Measurements from ENCODE around the gene MELTF.

Gene MELTF

GRCh38 chr3:196965112-196965803 is 64.4 kb downstream of the MELTF start:
- TF ChIP-seq ZNF384 (IDR thresholded peaks at IDR 0.05) (no peak), NFRKB (IDR thresholded peaks at IDR 0.05) (no peak), ELF4 (IDR thresholded peaks at IDR 0.05) (no peak), ARNT (IDR thresholded peaks at IDR 0.05) (no peak), CTBP1 (IDR thresholded peaks at IDR 0.05; ENCODE audit: borderline replicate concordance) (no peak), PKNOX1 (IDR thresholded peaks at IDR 0.05) (no peak), SP1 (IDR thresholded peaks at IDR 0.05) (no peak), FOXA1 (IDR thresholded peaks at IDR 0.05) (no peak), BHLHE40 (IDR thresholded peaks at IDR 0.05; ENCODE audit: borderline replicate concordance) (no peak), L3MBTL2 (conservative IDR thresholded peaks at IDR 0.05) (no peak), TARDBP (IDR thresholded peaks at IDR 0.05) (no peak), FOXM1 (IDR thresholded peaks at IDR 0.05; ENCODE audit: borderline replicate concordance) (no peak), SUZ12 (IDR thresholded peaks at IDR 0.05) (no peak), HDGF (IDR thresholded peaks at IDR 0.05; ENCODE audit: borderline replicate concordance) (no peak), LEF1 (IDR thresholded peaks at IDR 0.05; ENCODE audit: borderline replicate concordance) (no peak), FOXK2 (IDR thresholded peaks at IDR 0.05) (no peak)
- no peak for DNase-seq (ENCODE audit: extremely low spot score)
- CTCF ChIA-PET = no interaction called here
- POLR2A ChIA-PET = no interaction called here

- TF ChIP-seq BHLHE40 (IDR thresholded peaks at IDR 0.05; ENCODE audit: borderline replicate concordance) (no peak), ZNF384 (IDR thresholded peaks at IDR 0.05) (no peak), NFRKB (IDR thresholded peaks at IDR 0.05) (no peak), CTBP1 (IDR thresholded peaks at IDR 0.05; ENCODE audit: borderline replicate concordance) (no peak), ARNT (IDR thresholded peaks at IDR 0.05) (no peak), FOXK2 (IDR thresholded peaks at IDR 0.05) (no peak), L3MBTL2 (conservative IDR thresholded peaks at IDR 0.05) (no peak), FOXM1 (IDR thresholded peaks at IDR 0.05; ENCODE audit: borderline replicate concordance) (no peak), HDGF (IDR thresholded peaks at IDR 0.05; ENCODE audit: borderline replicate concordance) (no peak), SUZ12 (IDR thresholded peaks at IDR 0.05) (no peak), LEF1 (IDR thresholded peaks at IDR 0.05; ENCODE audit: borderline replicate concordance) (no peak), TARDBP (IDR thresholded peaks at IDR 0.05) (no peak)
- no peak for DNase-seq (ENCODE audit: extremely low spot score)
- CTCF ChIA-PET = no interaction called here
- POLR2A ChIA-PET = no interaction called here
Observed at GRCh38 chr3:196963631-196963953, 66.0 kb downstream of the MELTF start.

DNA sequence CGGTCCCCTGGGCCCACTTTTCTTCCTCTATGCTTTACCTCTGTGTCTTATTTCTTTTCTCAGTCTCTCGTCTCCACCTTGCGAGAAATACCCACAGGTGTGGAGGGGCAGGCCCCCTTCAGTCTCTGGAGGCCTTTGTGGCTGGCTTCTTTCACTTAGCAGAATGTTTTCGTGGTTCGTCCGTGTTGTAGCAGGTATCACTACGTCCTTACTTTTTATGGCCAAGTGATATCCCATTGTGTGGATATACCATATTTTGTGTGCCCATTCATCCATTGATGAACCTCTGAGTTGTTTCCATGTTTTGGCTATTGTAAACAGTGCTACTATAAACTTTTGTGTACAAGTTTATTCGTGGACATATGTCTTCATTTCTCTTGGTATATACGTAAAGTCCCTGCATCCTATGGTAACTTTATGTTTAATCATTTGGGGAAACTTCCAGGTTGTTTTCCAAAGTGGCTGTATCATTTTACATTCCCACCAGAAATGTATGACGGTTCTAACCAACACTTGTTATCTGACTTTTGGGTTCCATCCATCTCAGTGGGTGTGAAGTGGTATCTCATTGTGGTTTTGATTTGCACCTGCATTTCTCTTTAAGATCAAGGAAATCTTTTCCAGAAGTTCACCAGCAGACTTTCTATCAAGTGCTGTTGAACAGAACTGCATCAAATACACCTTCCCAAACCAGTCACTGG is 66.5 kb downstream of the MELTF start:
- ChIA-PET POLR2A (no interaction called here), CTCF (no interaction called here)
- no peak for DNase-seq (ENCODE audit: extremely low spot score)
- TF ChIP-seq TARDBP (IDR thresholded peaks at IDR 0.05) = no peak
- TF ChIP-seq PKNOX1 (IDR thresholded peaks at IDR 0.05) = no peak
- TF ChIP-seq SP1 (IDR thresholded peaks at IDR 0.05) = no peak
- TF ChIP-seq L3MBTL2 (conservative IDR thresholded peaks at IDR 0.05) = no peak
- no peak for TF ChIP-seq ARNT (IDR thresholded peaks at IDR 0.05)
- no peak for TF ChIP-seq BHLHE40 (IDR thresholded peaks at IDR 0.05; ENCODE audit: borderline replicate concordance)
- TF ChIP-seq SUZ12 (IDR thresholded peaks at IDR 0.05) = no peak
- no peak for TF ChIP-seq LEF1 (IDR thresholded peaks at IDR 0.05; ENCODE audit: borderline replicate concordance)
- TF ChIP-seq ELF4 (IDR thresholded peaks at IDR 0.05) = no peak
- no peak for TF ChIP-seq FOXK2 (IDR thresholded peaks at IDR 0.05)
- TF ChIP-seq FOXA1 (IDR thresholded peaks at IDR 0.05) = no peak

DNA sequence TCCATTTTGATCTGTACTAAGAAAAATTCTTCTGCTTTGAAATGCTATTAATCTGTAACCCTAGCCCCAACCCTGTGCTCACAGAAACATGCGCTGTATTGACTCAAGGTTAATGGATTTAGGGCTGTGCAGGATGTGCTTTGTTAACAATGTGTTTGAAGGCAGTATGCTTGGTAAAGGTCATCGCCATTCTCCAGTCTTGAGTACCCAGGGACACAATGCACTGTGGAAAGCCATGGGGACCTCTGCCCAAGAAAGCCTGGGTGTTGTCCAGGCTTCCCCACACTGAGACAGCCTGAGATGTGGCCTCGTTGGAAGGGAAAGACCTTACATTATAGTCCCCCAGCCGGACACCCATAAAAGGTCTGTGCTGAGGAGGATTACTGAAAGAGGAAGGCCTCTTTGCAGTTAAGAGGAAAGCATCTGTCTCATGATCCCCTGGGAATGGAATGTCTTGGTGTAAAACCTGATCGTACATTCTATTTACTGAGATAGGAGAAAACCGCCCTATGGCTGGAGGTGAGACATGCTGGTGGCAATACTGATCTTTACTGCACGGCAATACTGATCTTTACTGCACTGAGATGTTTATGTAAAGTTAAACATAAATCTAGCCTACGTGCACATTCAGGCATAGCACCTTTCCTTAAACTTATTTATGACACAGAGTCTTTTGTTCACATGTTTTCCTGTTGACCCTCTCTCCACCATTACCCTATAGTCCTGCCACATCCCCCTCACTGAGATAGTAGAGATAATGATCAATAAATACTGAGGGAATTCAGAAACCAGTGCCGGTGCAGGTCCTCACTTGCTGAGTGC is 67.3 kb downstream of the MELTF start:
- TF ChIP-seq HDGF (IDR thresholded peaks at IDR 0.05; ENCODE audit: borderline replicate concordance) (no peak), ARNT (IDR thresholded peaks at IDR 0.05) (no peak), ZNF384 (IDR thresholded peaks at IDR 0.05) (no peak), ELF4 (IDR thresholded peaks at IDR 0.05) (no peak), NFRKB (IDR thresholded peaks at IDR 0.05) (no peak), CTBP1 (IDR thresholded peaks at IDR 0.05; ENCODE audit: borderline replicate concordance) (no peak), BHLHE40 (IDR thresholded peaks at IDR 0.05; ENCODE audit: borderline replicate concordance) (no peak), L3MBTL2 (conservative IDR thresholded peaks at IDR 0.05) (no peak), SUZ12 (IDR thresholded peaks at IDR 0.05) (no peak)
- POLR2A ChIA-PET = no interaction called here
- no peak for DNase-seq (ENCODE audit: extremely low spot score)
- CTCF ChIA-PET = no interaction called here

GRCh38 chr3:196954832-196955231 is 74.8 kb downstream of the MELTF start:
- CTCF ChIA-PET = no interaction called here
- POLR2A ChIA-PET = no interaction called here
- TF ChIP-seq HDGF (IDR thresholded peaks at IDR 0.05; ENCODE audit: borderline replicate concordance) (no peak), PKNOX1 (IDR thresholded peaks at IDR 0.05) (no peak), BHLHE40 (IDR thresholded peaks at IDR 0.05; ENCODE audit: borderline replicate concordance) (no peak), SUZ12 (IDR thresholded peaks at IDR 0.05) (no peak), NFRKB (IDR thresholded peaks at IDR 0.05) (no peak), ZNF384 (IDR thresholded peaks at IDR 0.05) (no peak), L3MBTL2 (conservative IDR thresholded peaks at IDR 0.05) (no peak), ARNT (IDR thresholded peaks at IDR 0.05) (no peak), LEF1 (IDR thresholded peaks at IDR 0.05; ENCODE audit: borderline replicate concordance) (no peak), FOXM1 (IDR thresholded peaks at IDR 0.05; ENCODE audit: borderline replicate concordance) (no peak)
- DNase-seq (ENCODE audit: extremely low spot score) = no peak
